Measurements from ENCODE around the gene DEUP1.

DNA sequence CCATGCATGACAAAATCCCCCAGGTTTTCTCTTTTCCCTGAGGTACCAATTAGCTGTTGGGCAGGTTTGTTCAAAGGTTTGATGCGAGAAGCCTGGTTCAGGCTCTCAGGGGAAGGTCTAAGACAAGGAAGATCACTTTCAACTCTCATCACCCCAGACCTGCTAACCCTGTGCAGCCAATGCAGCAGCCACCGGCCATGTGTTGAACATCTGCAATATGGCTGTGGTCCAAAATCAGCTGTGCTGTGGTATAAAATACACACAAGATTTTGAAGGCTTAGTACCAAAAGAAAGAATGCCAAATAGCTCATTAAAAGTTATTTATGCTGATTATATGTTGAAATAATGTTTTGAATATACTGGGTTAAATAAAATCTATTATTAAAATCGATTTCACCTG lies 154.2 kb downstream of the DEUP1 start:
- TF ChIP-seq CTCF (IDR thresholded peaks at IDR 0.05; ENCODE audit: insufficient read depth, low read depth, low read length) (no peak), EZH2 (IDR thresholded peaks at IDR 0.05; ENCODE audit: insufficient read depth, low read length) (no peak)
